Esophagus muscularis mucosa (tissue), 4 donors: ENCODE data around the gene RXFP1.

Experiments used
- EP300 ChIP-seq: sonication (generic); formaldehyde crosslinking; IDR thresholded peaks from one replicate; pipeline ENCODE4 v1.6.1; 2017; ENCODE audit warnings: antibody characterized with exemption
- POLR2A ChIP-seq: fragments of 450-650 bp; IDR thresholded peaks from one replicate; pipeline ENCODE4 v1.6.1; 2017; ENCODE audit warnings: antibody characterized with exemption, moderate library complexity, mild to moderate bottlenecking, low read depth
- POLR2AphosphoS5 ChIP-seq, 2 donors: sonication (generic); formaldehyde crosslinking; IDR thresholded peaks; one replicate each; pipeline ENCODE4 v1.6.1; 2017; ENCODE audit warnings: antibody characterized with exemption in 2 of 2
- TF ChIP-seq, protein P1 (sequence below), 3 experiments: fragments of 200-600 bp in 2 of 3; fragments of 450-650 bp in 1 of 3; sonication (generic) in 2 of 3; IDR thresholded peaks; one replicate each; pipeline ENCODE4 v1.5.1; 2017 to 2019; ENCODE audit warnings: antibody characterized with exemption in 3 of 3, mild to moderate bottlenecking in 2 of 3, moderate library complexity in 1 of 3

- TF ChIP-seq, protein P1, sequence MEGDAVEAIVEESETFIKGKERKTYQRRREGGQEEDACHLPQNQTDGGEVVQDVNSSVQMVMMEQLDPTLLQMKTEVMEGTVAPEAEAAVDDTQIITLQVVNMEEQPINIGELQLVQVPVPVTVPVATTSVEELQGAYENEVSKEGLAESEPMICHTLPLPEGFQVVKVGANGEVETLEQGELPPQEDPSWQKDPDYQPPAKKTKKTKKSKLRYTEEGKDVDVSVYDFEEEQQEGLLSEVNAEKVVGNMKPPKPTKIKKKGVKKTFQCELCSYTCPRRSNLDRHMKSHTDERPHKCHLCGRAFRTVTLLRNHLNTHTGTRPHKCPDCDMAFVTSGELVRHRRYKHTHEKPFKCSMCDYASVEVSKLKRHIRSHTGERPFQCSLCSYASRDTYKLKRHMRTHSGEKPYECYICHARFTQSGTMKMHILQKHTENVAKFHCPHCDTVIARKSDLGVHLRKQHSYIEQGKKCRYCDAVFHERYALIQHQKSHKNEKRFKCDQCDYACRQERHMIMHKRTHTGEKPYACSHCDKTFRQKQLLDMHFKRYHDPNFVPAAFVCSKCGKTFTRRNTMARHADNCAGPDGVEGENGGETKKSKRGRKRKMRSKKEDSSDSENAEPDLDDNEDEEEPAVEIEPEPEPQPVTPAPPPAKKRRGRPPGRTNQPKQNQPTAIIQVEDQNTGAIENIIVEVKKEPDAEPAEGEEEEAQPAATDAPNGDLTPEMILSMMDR (IDR thresholded peaks at IDR 0.05): no peak
- no peak for TF ChIP-seq POLR2AphosphoS5 (IDR thresholded peaks at IDR 0.05)
- TF ChIP-seq POLR2A: no peak
- no peak for TF ChIP-seq EP300
Measured at GRCh38 chr4:158652920-158653319, 131.2 kb downstream of the RXFP1 start.
